Cardiac muscle cell (in vitro differentiated cells and primary cell): ENCODE data around the gene AGRN. TPM values are rescaled to one million over a fixed set of nuclear protein-coding genes. Genes with fewer than 3 reads are reported as not detected.
A peak's percentile ranks its signal among the peaks of the same experiment; 100 is the strongest.

Source experiments
- DNase-seq, 2 donors: peaks; one replicate each; pipeline versions ENCODE4 v3.0.0 to v3.0.0-alpha.2; 2010 to 2017; ENCODE audit warnings: low read depth in 1 of 2, low spot score in 1 of 2
- H3K27ac ChIP-seq: fragments of 200-600 bp; sonication (generic); 2 replicates; pipeline ENCODE4 v1.5.1; 2016
- H3K27me3 ChIP-seq: fragments of 200-600 bp; sonication (generic); 2 replicates; pipeline ENCODE4 v1.6.0; 2016; ENCODE audit warnings: control low read depth
- H3K36me3 ChIP-seq: fragments of 200-600 bp; sonication (generic); 2 replicates; pipeline ENCODE4 v1.5.1; 2016; ENCODE audit warnings: control low read depth
- H3K4me1 ChIP-seq: fragments of 200-600 bp; sonication (generic); 2 replicates; pipeline ENCODE4 v1.8.1; 2017; ENCODE audit warnings: low read depth, mild to moderate bottlenecking, mixed run types
- H3K4me3 ChIP-seq: fragments of 200-600 bp; sonication (generic); 2 replicates; pipeline ENCODE4 v1.5.1; 2016; ENCODE audit warnings: mild to moderate bottlenecking
- H3K9me3 ChIP-seq: fragments of 200-600 bp; sonication (generic); 2 replicates; pipeline ENCODE4 v1.5.1; 2017; ENCODE audit warnings: low read depth, mild to moderate bottlenecking, control low read depth
- CTCF ChIP-seq: IDR thresholded peaks from 2 replicates; pipeline ENCODE4 v1.5.1; 2012; ENCODE audit warnings: low read depth, mild to moderate bottlenecking, low read length
- polyA plus RNA-seq: library from polyadenylated mRNA; unstranded; fragments of >200 nt; fragmentation: Nextera tagmentation; extraction: Ambion mirVana; gene quantifications from 2 replicates; pipeline ENCODE4 v1.2.1, GENCODE V29; 2016
- total RNA-seq: library from RNA; depleted of rRNA; stranded (reverse); fragments of >200 nt; gene quantifications from 2 replicates; pipeline ENCODE4 v1.2.3, GENCODE V29; 2016

The AGRN gene
- total and polyA plus RNA-seq, 2 experiments from 2014 or later: 23.5 to 154 TPM

- peak; percentile 92 for DNase-seq
- Histone ChIP-seq H3K9me3 (no peaks in the 10 kb centered on the region), H3K27me3 (no peaks in the 10 kb centered on the region), H3K4me1 (peaks cover 11% of the 10 kb centered on the region), H3K36me3 (no peaks in the 10 kb centered on the region), H3K4me3 (peak overlapping the region; percentile 93), H3K27ac (peak overlapping the region; percentile 98)
- TF ChIP-seq CTCF: peak; percentile 40
Observed at GRCh38 chr1:1019122-1019999, 559 bp upstream of the AGRN start.

GRCh38 chr1:1020415-1021009 is 592 bp downstream of the AGRN start:
- peak in 1 of 2 donors; percentile 42 for DNase-seq
- Histone ChIP-seq H3K27ac (peak overlapping the region; percentile 98), H3K36me3 (no peaks in the 10 kb centered on the region), H3K4me1 (peaks cover 8% of the 10 kb centered on the region), H3K27me3 (no peaks in the 10 kb centered on the region), H3K9me3 (no peaks in the 10 kb centered on the region), H3K4me3 (peak overlapping the region; percentile 93)
- no peak for TF ChIP-seq CTCF

GRCh38 chr1:1021010-1021919 is 1.3 kb downstream of the AGRN start:
- Histone ChIP-seq H3K4me3 (peak overlapping the region; percentile 93), H3K4me1 (peaks cover 8% of the 10 kb centered on the region), H3K9me3 (no peaks in the 10 kb centered on the region), H3K27me3 (no peaks in the 10 kb centered on the region), H3K36me3 (no peaks in the 10 kb centered on the region), H3K27ac (no peak overlapping the region)
- TF ChIP-seq CTCF: no peak
- DNase-seq: peak in 1 of 2 donors; percentile 76

GRCh38 chr1:1021920-1022259 is 2.0 kb downstream of the AGRN start:
- no peak for DNase-seq

More at GRCh38 chr1:1021920-1022259, 2.0 kb downstream of the AGRN start:
- Histone ChIP-seq H3K27me3 (no peaks in the 10 kb centered on the region), H3K9me3 (no peaks in the 10 kb centered on the region), H3K36me3 (no peaks in the 10 kb centered on the region), H3K4me1 (peaks cover 8% of the 10 kb centered on the region), H3K4me3 (no peak overlapping the region), H3K27ac (no peak overlapping the region)
- TF ChIP-seq CTCF: no peak
